Upper lobe of left lung (tissue), 4 donors: ENCODE measurements around the gene LXN.

ENCODE experiments used
- POLR2AphosphoS5 ChIP-seq, 2 donors: sonication (generic); formaldehyde crosslinking; IDR thresholded peaks; one replicate each; pipeline ENCODE4 v1.5.1; 2017; ENCODE audit warnings: antibody characterized with exemption in 2 of 2
- TF ChIP-seq, protein P1 (sequence below), 6 experiments: fragments of 450-650 bp in 4 of 6; fragments of 200-600 bp in 2 of 6; sonication (generic) in 2 of 6; IDR thresholded peaks; one replicate each; pipeline ENCODE4 v1.5.1; 2016 to 2019; ENCODE audit warnings: antibody characterized with exemption in 6 of 6

DNA sequence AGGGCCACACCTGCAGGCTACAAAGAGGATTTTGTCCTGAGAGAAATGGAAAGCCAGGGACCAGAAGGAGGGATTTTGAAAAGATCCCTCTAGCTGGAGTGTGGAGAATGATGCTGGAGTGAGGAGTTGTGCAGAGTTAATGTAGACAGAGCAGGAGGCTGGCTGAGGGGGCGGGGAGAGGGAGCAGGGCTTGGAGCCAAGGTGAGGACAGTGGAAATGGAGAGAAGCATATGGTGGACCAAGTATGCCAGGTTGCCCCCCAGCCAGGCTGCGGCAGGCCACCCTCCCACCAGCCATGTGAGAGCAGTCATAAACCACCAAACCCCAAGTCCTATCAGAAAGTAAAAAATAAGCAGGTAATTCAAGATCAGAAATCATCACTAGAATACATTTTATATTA, 45.1 kb upstream of the LXN start:
- no peak for TF ChIP-seq POLR2AphosphoS5 (IDR thresholded peaks at IDR 0.05)
- TF ChIP-seq, protein P1, sequence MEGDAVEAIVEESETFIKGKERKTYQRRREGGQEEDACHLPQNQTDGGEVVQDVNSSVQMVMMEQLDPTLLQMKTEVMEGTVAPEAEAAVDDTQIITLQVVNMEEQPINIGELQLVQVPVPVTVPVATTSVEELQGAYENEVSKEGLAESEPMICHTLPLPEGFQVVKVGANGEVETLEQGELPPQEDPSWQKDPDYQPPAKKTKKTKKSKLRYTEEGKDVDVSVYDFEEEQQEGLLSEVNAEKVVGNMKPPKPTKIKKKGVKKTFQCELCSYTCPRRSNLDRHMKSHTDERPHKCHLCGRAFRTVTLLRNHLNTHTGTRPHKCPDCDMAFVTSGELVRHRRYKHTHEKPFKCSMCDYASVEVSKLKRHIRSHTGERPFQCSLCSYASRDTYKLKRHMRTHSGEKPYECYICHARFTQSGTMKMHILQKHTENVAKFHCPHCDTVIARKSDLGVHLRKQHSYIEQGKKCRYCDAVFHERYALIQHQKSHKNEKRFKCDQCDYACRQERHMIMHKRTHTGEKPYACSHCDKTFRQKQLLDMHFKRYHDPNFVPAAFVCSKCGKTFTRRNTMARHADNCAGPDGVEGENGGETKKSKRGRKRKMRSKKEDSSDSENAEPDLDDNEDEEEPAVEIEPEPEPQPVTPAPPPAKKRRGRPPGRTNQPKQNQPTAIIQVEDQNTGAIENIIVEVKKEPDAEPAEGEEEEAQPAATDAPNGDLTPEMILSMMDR (IDR thresholded peaks at IDR 0.05) = no peak
